ENCODE results near the gene NSUN2. TPM values are rescaled to one million over a fixed set of nuclear protein-coding genes. Genes with fewer than 3 reads are reported as not detected.

Gene NSUN2
- total RNA-seq, 4 donors from 2014 or later: 29.9 to 77.1 (median 51.7) TPM

- no peak overlapping the region for H3K27ac ChIP-seq
- in situ Hi-C loops (cut with MboI; ENCODE audit: low pct_ligation_motif_present in 1 of 4, low pct_unique_long_range_greater_than_20kb in 1 of 4, low sequenced_read_pairs in 3 of 4) (no loop called here), intact Hi-C loops (cut with DNase I; ENCODE audit: low total_unique reads) (no loop called here)
- 96 to 100% methylated on average over 3 to 15 of the region's 15 CpGs for WGBS, 2 donors (ENCODE audit: low coverage in 1 of 2)
- H3K4me1 ChIP-seq: no peaks in the 10 kb centered on the region
- no peaks in the 10 kb centered on the region for H3K27me3 ChIP-seq
- no peaks in the 10 kb centered on the region for H3K9me3 ChIP-seq
- no peak for DNase-seq
- H3K36me3 ChIP-seq: no peaks in the 10 kb centered on the region
- no peak overlapping the region for H3K4me3 ChIP-seq
- no peak for TF ChIP-seq POLR2A (IDR thresholded peaks at IDR 0.05)
- TF ChIP-seq EP300 (IDR thresholded peaks at IDR 0.05; ENCODE audit: low read depth): no peak
- no peak for TF ChIP-seq POLR2AphosphoS5 (IDR thresholded peaks at IDR 0.05)
- no peak for TF ChIP-seq CTCF (IDR thresholded peaks at IDR 0.05)
Measured at GRCh38 chr5:6666762-6667161, 33.9 kb upstream of the NSUN2 start.

DNA sequence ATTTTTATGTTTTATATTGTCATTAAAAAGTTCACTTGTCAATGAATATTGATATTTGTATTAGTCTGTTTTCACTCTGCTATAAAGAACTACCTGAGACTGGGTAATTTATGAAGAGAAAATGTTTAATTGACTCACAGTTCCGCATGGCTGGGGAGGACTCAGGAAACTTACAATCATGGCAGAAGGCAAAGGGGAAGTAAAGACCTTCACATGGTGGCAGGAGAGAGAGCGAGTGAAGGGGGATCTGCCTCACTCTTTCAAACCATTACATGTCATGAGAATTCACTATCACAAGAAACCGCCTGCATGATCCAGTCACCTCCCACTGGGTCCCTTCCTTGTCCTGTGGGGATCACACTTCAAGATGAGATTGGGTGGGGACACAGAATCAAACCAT is 27.8 kb upstream of the NSUN2 start:
- no peaks in the 10 kb centered on the region for H3K27me3 ChIP-seq
- WGBS, 2 donors (ENCODE audit: low coverage in 1 of 2): 78 to 86% methylated on average over 2 to 3 of the region's 3 CpGs
- in situ Hi-C loops (cut with MboI; ENCODE audit: low pct_ligation_motif_present in 1 of 4, low pct_unique_long_range_greater_than_20kb in 1 of 4, low sequenced_read_pairs in 3 of 4): no loop called here
- H3K36me3 ChIP-seq: peaks cover 0 to 13% (median 6%) of the 10 kb centered on the region in 4 donors
- TF ChIP-seq CTCF (IDR thresholded peaks at IDR 0.05): no peak
- no peak for TF ChIP-seq POLR2A (IDR thresholded peaks at IDR 0.05)
- H3K9me3 ChIP-seq: peaks cover 5 to 7% of the 10 kb centered on the region in 2 donors
- no peaks in the 10 kb centered on the region for H3K4me1 ChIP-seq
- no peak for DNase-seq
- H3K4me3 ChIP-seq: no peak overlapping the region
- H3K27ac ChIP-seq: no peak overlapping the region
- intact Hi-C loops (cut with DNase I; ENCODE audit: low total_unique reads): no loop called here

DNA sequence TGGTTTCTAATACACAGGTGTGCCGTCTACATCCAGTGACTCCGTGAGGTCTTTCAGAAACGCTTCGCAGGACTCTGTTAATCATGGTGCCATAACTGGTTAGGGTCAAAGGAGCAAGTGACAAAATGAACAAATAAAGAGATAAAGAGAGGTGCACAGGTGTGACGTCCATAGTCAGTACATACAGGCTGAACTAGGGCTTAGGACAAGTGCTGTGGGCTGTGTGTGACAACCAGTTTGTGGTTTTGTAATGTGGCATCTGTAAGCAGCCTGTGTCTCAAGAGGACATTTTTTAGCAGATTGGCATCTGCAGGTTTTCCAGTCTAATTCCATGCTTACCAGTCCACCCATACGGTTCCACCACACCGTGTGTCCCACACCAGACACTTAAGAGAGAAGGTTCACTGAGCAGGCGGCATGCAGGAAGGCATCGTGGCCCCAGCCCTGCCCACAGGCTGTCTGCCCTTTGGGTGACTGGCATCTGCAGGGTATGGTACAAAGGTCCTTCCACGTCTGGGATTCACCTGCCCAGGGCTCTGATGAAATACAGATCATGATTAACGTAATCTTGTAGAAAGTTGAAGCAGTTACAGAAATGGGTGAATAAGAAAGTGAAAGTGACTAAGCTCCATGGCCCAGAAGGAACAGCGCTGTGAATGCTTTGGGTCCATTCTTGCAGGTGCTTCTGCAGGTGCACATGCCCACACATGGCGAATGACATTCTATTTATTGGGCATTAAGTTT is 27.3 kb upstream of the NSUN2 start:
- Histone ChIP-seq H3K4me3 (no peak overlapping the region), H3K36me3 (peaks cover 0 to 13% (median 6%) of the 10 kb centered on the region in 4 donors), H3K9me3 (peaks cover 5 to 7% of the 10 kb centered on the region in 2 donors), H3K27ac (no peak overlapping the region), H3K27me3 (no peaks in the 10 kb centered on the region), H3K4me1 (no peaks in the 10 kb centered on the region)
- DNase-seq: peak; percentile 30
- intact Hi-C loops (cut with DNase I; ENCODE audit: low total_unique reads) (no loop called here), in situ Hi-C loops (cut with MboI; ENCODE audit: low pct_ligation_motif_present in 1 of 4, low pct_unique_long_range_greater_than_20kb in 1 of 4, low sequenced_read_pairs in 3 of 4) (no loop called here)
- TF ChIP-seq POLR2AphosphoS5 (IDR thresholded peaks at IDR 0.05) (no peak), EP300 (IDR thresholded peaks at IDR 0.05; ENCODE audit: low read depth) (no peak), CTCF (IDR thresholded peaks at IDR 0.05) (no peak), POLR2A (IDR thresholded peaks at IDR 0.05) (no peak)
- WGBS, 2 donors (ENCODE audit: low coverage in 1 of 2): 70 to 87% methylated on average over 8 to 13 of the region's 13 CpGs

DNA sequence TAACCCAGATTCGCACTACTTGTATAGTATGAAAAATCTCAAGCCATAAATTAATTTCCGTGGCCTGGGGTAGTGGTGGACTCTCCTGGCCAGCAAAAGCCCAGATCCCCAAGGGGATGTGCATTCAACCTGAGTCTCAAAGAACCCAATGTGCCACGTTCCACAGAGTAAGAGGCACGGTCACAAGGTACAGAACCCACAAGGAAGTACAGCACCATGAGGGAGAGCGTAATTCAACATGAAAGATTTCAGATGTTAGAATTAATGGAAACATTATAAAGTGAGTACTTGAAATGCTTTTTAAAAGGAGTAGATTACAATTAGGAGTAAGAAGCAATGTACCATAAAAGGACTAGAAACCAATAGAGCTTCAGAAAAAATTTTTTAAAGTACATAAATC is 23.8 kb upstream of the NSUN2 start:
- in situ Hi-C loops (cut with MboI; ENCODE audit: low pct_ligation_motif_present in 1 of 4, low pct_unique_long_range_greater_than_20kb in 1 of 4, low sequenced_read_pairs in 3 of 4) (no loop called here), intact Hi-C loops (cut with DNase I; ENCODE audit: low total_unique reads) (no loop called here)
- H3K27me3 ChIP-seq: no peaks in the 10 kb centered on the region
- H3K4me3 ChIP-seq: no peak overlapping the region
- peaks cover 5 to 7% of the 10 kb centered on the region in 2 donors for H3K9me3 ChIP-seq
- WGBS, 2 donors (ENCODE audit: low coverage in 1 of 2): 98 to 100% methylated on average over 2 to 5 of the region's 5 CpGs
- no peaks in the 10 kb centered on the region for H3K4me1 ChIP-seq
- peaks cover 0 to 13% (median 6%) of the 10 kb centered on the region in 4 donors for H3K36me3 ChIP-seq
- no peak for DNase-seq
- TF ChIP-seq CTCF (IDR thresholded peaks at IDR 0.05): no peak
- no peak overlapping the region for H3K27ac ChIP-seq

Measured in transverse colon (tissue), 4 donors.